ENCODE results near the gene DRAXIN. TPM values are rescaled to one million over a fixed set of nuclear protein-coding genes. Genes with fewer than 3 reads are reported as not detected.

DRAXIN gene
- total and polyA plus RNA-seq, 4 donors: 0.04 to 0.31 (median 0.14) TPM

DNA sequence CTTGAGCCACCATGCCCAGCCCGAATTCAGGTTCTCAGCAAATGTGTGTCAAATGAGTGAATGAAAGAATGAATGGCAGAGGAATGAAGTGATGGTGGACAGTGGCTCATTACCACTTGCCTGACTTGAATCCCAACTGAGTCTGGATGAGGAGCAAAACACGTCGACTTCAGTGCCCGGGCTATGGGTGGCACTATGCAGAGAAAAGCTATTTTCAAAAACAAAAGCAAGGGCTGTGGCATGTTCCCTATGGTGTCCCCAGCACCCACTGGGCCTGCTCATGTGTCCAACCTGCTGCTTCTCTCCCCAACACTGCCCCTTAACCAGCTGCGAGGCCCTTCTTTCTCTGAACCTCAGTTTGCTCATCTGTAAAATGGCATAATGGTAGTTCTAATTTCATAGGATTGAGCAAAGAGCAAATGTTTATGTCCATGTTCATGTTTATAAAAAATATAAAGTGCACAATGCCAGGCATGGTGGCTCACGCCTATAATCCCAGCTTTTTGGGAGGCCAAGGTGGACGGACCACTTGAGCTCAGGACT is 6.2 kb upstream of the DRAXIN start:
- DNase-seq (no peak), ATAC-seq (ENCODE audit: insufficient read depth, low FRiP score) (no peak)
- Histone ChIP-seq H3K9ac (ENCODE audit: insufficient read depth in 1 of 2, low read length in 2 of 2) (no peak overlapping the region), H3K27me3 (ENCODE audit: control insufficient read depth in 3 of 3, insufficient read depth in 3 of 3, low read length in 2 of 3) (peaks cover 0 to 7% (median 5%) of the 10 kb centered on the region in 3 donors), H3K9me3 (ENCODE audit: control insufficient read depth in 4 of 4, insufficient read depth in 3 of 4, low read length in 3 of 4) (peaks cover 0 to 1% (median 0%) of the 10 kb centered on the region in 4 donors), H3K36me3 (ENCODE audit: control insufficient read depth in 4 of 4, insufficient read depth in 4 of 4, low read length in 4 of 4) (peaks cover 0 to 3% (median 0%) of the 10 kb centered on the region in 4 donors), H3K27ac (ENCODE audit: low read depth in 1 of 2, low read length in 1 of 2) (no peak overlapping the region), H3K4me3 (no peak overlapping the region), H3K4me1 (ENCODE audit: control insufficient read depth in 5 of 5, insufficient read depth in 5 of 5, low read length in 5 of 5) (peaks cover 0 to 20% (median 8%) of the 10 kb centered on the region in 5 donors)
- WGBS, 2 donors: 93 to 95% methylated on average over 7 of the region's 7 CpGs
- TF ChIP-seq, protein P1, sequence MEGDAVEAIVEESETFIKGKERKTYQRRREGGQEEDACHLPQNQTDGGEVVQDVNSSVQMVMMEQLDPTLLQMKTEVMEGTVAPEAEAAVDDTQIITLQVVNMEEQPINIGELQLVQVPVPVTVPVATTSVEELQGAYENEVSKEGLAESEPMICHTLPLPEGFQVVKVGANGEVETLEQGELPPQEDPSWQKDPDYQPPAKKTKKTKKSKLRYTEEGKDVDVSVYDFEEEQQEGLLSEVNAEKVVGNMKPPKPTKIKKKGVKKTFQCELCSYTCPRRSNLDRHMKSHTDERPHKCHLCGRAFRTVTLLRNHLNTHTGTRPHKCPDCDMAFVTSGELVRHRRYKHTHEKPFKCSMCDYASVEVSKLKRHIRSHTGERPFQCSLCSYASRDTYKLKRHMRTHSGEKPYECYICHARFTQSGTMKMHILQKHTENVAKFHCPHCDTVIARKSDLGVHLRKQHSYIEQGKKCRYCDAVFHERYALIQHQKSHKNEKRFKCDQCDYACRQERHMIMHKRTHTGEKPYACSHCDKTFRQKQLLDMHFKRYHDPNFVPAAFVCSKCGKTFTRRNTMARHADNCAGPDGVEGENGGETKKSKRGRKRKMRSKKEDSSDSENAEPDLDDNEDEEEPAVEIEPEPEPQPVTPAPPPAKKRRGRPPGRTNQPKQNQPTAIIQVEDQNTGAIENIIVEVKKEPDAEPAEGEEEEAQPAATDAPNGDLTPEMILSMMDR (IDR thresholded peaks at IDR 0.05; ENCODE audit: control extremely low read depth, extremely low read depth): no peak

DNA sequence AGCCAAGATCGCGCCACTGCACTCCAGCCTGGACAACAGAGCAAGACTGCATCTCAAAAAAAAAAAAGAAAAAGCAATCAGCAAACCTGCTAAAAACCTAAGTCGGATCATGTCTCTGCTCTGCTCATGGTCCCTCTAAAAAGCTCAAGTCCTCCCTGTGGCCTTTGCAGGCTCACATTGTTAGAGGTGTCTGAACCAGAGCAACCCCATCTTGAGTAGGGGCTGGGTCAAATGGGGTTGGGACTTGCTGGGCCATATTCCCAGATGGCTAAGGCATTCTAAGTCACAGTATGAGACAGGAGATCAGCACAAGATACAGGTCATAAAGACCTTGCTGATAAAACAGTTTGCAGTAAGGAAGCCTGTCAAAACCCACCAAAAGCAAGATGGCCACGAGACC is 3.0 kb upstream of the DRAXIN start:
- WGBS, 2 donors: 93 to 97% methylated on average over 4 of the region's 4 CpGs

DNA sequence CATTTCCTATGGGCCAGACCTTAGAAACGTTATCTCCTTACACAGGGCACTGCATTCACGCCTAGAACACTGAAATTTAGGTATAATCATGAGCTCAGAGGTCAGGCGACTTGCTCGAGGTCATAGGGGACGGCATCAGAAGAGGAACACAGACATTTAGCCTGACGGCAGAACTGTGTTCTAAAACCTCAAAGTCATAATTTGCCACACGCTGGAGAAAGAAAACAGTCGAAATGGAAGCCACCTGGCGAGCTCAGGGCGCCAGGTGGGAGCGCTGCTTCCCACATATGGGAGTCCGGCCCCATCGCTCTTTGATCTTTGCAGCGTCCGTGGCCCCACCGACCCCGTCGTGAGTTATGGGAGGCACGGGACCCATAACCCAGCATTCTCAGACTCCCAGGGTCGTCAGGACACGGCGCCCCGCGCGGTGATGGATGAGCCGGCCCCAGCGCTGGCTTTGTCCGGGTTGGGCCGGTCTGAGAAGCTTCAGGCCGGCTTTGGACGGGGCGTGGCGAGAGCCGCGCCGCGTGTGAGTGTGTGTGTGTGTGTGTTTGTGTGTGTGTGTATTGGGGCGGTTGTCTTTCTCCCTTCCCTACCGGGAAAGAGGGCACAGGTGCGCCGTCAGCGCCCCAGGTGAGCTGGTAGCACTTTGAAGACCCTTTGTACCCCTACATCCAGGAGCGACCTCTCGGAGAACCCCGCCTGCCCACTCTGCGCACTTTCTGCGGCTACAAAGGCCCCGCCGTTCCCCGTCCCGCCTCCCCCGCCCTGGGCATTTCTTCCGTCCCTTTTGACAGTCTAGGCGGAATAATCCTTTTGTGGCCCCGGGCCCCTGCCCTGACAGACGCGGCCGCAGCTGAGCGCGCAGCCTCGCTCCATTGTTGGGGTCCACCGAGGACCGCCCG is 861 bp upstream of the DRAXIN start:
- Histone ChIP-seq H3K9ac (ENCODE audit: insufficient read depth in 1 of 2, low read length in 2 of 2) (peak overlapping the region in 1 of 2 donors; percentile 61), H3K27me3 (ENCODE audit: control insufficient read depth in 3 of 3, insufficient read depth in 3 of 3, low read length in 2 of 3) (peaks cover 8 to 19% (median 13%) of the 10 kb centered on the region in 3 donors), H3K4me1 (ENCODE audit: control insufficient read depth in 5 of 5, insufficient read depth in 5 of 5, low read length in 5 of 5) (peaks cover 0 to 12% (median 7%) of the 10 kb centered on the region in 5 donors), H3K4me3 (no peak overlapping the region), H3K9me3 (ENCODE audit: control insufficient read depth in 4 of 4, insufficient read depth in 3 of 4, low read length in 3 of 4) (peaks cover 0 to 1% (median 0%) of the 10 kb centered on the region in 4 donors), H3K27ac (ENCODE audit: low read depth in 1 of 2, low read length in 1 of 2) (no peak overlapping the region), H3K36me3 (ENCODE audit: control insufficient read depth in 4 of 4, insufficient read depth in 4 of 4, low read length in 4 of 4) (no peaks in the 10 kb centered on the region)
- TF ChIP-seq, protein P1 (IDR thresholded peaks at IDR 0.05; ENCODE audit: control extremely low read depth, extremely low read depth): no peak
- no peak for ATAC-seq (ENCODE audit: insufficient read depth, low FRiP score)
- peak; percentile 74 to 87 (median 75) for DNase-seq
- 4% methylated on average over 64 of the region's 64 CpGs for WGBS, 2 donors

More for the DNA sequence above, 3.0 kb upstream of the DRAXIN start:
- Histone ChIP-seq H3K27ac (ENCODE audit: low read depth in 1 of 2, low read length in 1 of 2) (no peak overlapping the region), H3K9me3 (ENCODE audit: control insufficient read depth in 4 of 4, insufficient read depth in 3 of 4, low read length in 3 of 4) (peaks cover 0 to 1% (median 0%) of the 10 kb centered on the region in 4 donors), H3K4me1 (ENCODE audit: control insufficient read depth in 5 of 5, insufficient read depth in 5 of 5, low read length in 5 of 5) (peaks cover 0 to 12% (median 7%) of the 10 kb centered on the region in 5 donors), H3K27me3 (ENCODE audit: control insufficient read depth in 3 of 3, insufficient read depth in 3 of 3, low read length in 2 of 3) (peaks cover 8 to 19% (median 13%) of the 10 kb centered on the region in 3 donors), H3K36me3 (ENCODE audit: control insufficient read depth in 4 of 4, insufficient read depth in 4 of 4, low read length in 4 of 4) (peaks cover 0 to 3% (median 0%) of the 10 kb centered on the region in 4 donors), H3K9ac (ENCODE audit: insufficient read depth in 1 of 2, low read length in 2 of 2) (no peak overlapping the region), H3K4me3 (no peak overlapping the region)
- DNase-seq: no peak
- TF ChIP-seq, protein P1 (IDR thresholded peaks at IDR 0.05; ENCODE audit: control extremely low read depth, extremely low read depth): no peak
- ATAC-seq (ENCODE audit: insufficient read depth, low FRiP score): no peak
